Activated CD4-positive, CD25-positive, alpha-beta regulatory T cell (primary cell): ENCODE data around the gene NIPAL4.
"Not testable (repeated sequence)": the region's sequence is repeated elsewhere in the genome, so short reads cannot be mapped to it uniquely, and the experiment has no call there.

Experiments
- DNase-seq, 4 experiments: peaks; one replicate each; lab custom pipeline; 2025; lab: John Stamatoyannopoulos, UW

The NIPAL4 gene

GRCh38 chr5:157463621-157464518 lies 3.9 kb downstream of the NIPAL4 start:
- DNase-seq: no peak

- DNase-seq: peak; percentile 5 to 39 (median 16)
Measured at GRCh38 chr5:157464519-157465171, 4.6 kb downstream of the NIPAL4 start.

- no peak for DNase-seq
Measured at GRCh38 chr5:157468293-157468965, 8.4 kb downstream of the NIPAL4 start.

- no peak for DNase-seq
Measured at GRCh38 chr5:157469073-157469472, 9.1 kb downstream of the NIPAL4 start.

- DNase-seq: no peak
Measured at GRCh38 chr5:157469687-157470086, 9.7 kb downstream of the NIPAL4 start.

GRCh38 chr5:157470631-157471030 lies 10.6 kb downstream of the NIPAL4 start:
- DNase-seq: no peak

GRCh38 chr5:157471709-157472108 lies 11.7 kb downstream of the NIPAL4 start:
- DNase-seq: no peak

- no peak for DNase-seq
Measured at GRCh38 chr5:157473383-157474320, 13.6 kb downstream of the NIPAL4 start.

GRCh38 chr5:157475432-157475831 lies 15.4 kb downstream of the NIPAL4 start:
- no peak for DNase-seq

GRCh38 chr5:157476702-157477408 lies 16.8 kb downstream of the NIPAL4 start:
- no peak for DNase-seq

GRCh38 chr5:157477814-157478494 lies 17.9 kb downstream of the NIPAL4 start:
- no peak for DNase-seq

- DNase-seq: no peak
Measured at GRCh38 chr5:157478726-157479125, 18.7 kb downstream of the NIPAL4 start.

- DNase-seq: no peak
Measured at GRCh38 chr5:157479166-157479565, 19.2 kb downstream of the NIPAL4 start.

GRCh38 chr5:157479612-157480510 lies 19.8 kb downstream of the NIPAL4 start:
- DNase-seq: no peak

GRCh38 chr5:157481265-157481664 lies 21.3 kb downstream of the NIPAL4 start:
- no peak for DNase-seq

- DNase-seq: no peak
Measured at GRCh38 chr5:157481666-157482065, 21.7 kb downstream of the NIPAL4 start.

GRCh38 chr5:157482702-157483101 lies 22.7 kb downstream of the NIPAL4 start:
- DNase-seq: not testable (repeated sequence)

- DNase-seq: no peak
Measured at GRCh38 chr5:157484768-157485167, 24.8 kb downstream of the NIPAL4 start.

GRCh38 chr5:157485340-157485739 lies 25.3 kb downstream of the NIPAL4 start:
- no peak for DNase-seq
